OCI-LY1 (cell line): ENCODE results near the gene FCRL3.

ENCODE experiments used
- CTCF ChIP-seq: fragments of 200-600 bp; sonication (generic), shearing (Covaris generic); IDR thresholded peaks from 2 replicates; pipeline ENCODE4 v1.5.1; 2017; ENCODE audit warnings: mild to moderate bottlenecking, antibody characterized with exemption, low read length, moderate library complexity, mixed read lengths
- EZH2 ChIP-seq: fragments of 200-600 bp; sonication (generic), shearing (Covaris generic); IDR thresholded peaks from 2 replicates; pipeline ENCODE4 v1.8.0; 2017; ENCODE audit warnings: borderline replicate concordance, mixed run types, mild to moderate bottlenecking, antibody characterized with exemption, low read length, moderate library complexity, mixed read lengths

- TF ChIP-seq CTCF (no peak), EZH2 (no peak)
Observed at GRCh38 chr1:157748262-157748817, 47.8 kb upstream of the FCRL3 start.
